Measurements from ENCODE around the gene SLC17A3.

DNA sequence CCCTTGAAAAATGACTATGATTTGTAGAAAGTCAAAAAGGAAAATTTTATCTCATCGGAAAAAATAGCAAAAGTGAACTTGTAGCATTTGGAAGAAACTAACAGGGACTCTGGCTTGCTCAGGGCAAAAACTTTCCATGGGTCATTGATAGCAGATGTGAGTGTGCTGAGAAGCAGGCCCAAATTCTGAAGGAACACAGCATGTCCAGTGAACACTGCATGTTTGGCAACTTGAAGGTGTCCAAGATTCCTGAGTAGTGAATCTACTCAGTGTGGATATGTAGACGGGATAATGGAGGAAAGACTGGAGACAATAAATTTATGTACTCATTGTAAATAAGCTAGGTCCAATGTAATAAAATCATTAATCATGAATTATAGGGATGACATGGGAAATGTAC, 48.3 kb upstream of the SLC17A3 start:
- TF ChIP-seq, protein P1, sequence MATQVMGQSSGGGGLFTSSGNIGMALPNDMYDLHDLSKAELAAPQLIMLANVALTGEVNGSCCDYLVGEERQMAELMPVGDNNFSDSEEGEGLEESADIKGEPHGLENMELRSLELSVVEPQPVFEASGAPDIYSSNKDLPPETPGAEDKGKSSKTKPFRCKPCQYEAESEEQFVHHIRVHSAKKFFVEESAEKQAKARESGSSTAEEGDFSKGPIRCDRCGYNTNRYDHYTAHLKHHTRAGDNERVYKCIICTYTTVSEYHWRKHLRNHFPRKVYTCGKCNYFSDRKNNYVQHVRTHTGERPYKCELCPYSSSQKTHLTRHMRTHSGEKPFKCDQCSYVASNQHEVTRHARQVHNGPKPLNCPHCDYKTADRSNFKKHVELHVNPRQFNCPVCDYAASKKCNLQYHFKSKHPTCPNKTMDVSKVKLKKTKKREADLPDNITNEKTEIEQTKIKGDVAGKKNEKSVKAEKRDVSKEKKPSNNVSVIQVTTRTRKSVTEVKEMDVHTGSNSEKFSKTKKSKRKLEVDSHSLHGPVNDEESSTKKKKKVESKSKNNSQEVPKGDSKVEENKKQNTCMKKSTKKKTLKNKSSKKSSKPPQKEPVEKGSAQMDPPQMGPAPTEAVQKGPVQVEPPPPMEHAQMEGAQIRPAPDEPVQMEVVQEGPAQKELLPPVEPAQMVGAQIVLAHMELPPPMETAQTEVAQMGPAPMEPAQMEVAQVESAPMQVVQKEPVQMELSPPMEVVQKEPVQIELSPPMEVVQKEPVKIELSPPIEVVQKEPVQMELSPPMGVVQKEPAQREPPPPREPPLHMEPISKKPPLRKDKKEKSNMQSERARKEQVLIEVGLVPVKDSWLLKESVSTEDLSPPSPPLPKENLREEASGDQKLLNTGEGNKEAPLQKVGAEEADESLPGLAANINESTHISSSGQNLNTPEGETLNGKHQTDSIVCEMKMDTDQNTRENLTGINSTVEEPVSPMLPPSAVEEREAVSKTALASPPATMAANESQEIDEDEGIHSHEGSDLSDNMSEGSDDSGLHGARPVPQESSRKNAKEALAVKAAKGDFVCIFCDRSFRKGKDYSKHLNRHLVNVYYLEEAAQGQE (IDR thresholded peaks at IDR 0.05; ENCODE audit: low read depth) = no peak
- TF ChIP-seq, protein P2, sequence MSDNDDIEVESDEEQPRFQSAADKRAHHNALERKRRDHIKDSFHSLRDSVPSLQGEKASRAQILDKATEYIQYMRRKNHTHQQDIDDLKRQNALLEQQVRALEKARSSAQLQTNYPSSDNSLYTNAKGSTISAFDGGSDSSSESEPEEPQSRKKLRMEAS (IDR thresholded peaks at IDR 0.05) = no peak
- TF ChIP-seq RAD21 (IDR thresholded peaks at IDR 0.05; ENCODE audit: low read depth) (no peak), EGR1 (IDR thresholded peaks at IDR 0.05) (no peak), EP300 (IDR thresholded peaks at IDR 0.05; ENCODE audit: borderline replicate concordance) (no peak), TAF1 (IDR thresholded peaks at IDR 0.05; ENCODE audit: low read depth) (no peak), NFIC (IDR thresholded peaks at IDR 0.05) (no peak), YY1 (IDR thresholded peaks at IDR 0.05; ENCODE audit: low read depth) (no peak), TEAD4 (IDR thresholded peaks at IDR 0.05) (no peak), CREB1 (IDR thresholded peaks at IDR 0.05; ENCODE audit: low read depth) (no peak), CEBPB (IDR thresholded peaks at IDR 0.05) (no peak)
- TF ChIP-seq, protein P3, sequence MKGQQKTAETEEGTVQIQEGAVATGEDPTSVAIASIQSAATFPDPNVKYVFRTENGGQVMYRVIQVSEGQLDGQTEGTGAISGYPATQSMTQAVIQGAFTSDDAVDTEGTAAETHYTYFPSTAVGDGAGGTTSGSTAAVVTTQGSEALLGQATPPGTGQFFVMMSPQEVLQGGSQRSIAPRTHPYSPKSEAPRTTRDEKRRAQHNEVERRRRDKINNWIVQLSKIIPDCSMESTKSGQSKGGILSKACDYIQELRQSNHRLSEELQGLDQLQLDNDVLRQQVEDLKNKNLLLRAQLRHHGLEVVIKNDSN (IDR thresholded peaks at IDR 0.05) = no peak
